ENCODE data around the gene KAT6B.

Gene KAT6B

DNA sequence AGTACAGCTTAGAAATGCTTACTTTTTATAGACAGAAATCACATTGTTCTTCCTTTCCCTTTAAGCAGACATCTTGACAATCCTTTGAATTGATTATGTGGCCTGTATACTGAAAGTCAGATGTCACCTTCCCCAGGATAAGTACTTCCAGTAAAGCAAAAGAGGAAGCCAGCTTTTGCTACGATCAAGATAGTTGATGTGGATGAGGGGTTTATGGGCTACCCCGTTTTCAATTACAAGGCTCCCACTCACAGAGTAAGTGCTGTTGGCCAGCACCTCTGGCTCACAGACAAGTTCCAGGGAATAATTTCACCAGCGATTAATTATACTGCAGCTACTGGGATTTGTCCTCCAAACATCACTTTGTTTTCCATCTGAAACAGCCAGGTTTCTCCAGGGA is 189.9 kb downstream of the KAT6B start:
- no peak overlapping the region for H3K4me3 ChIP-seq (ENCODE audit: low read depth, low read length)
- TF ChIP-seq, protein P1, sequence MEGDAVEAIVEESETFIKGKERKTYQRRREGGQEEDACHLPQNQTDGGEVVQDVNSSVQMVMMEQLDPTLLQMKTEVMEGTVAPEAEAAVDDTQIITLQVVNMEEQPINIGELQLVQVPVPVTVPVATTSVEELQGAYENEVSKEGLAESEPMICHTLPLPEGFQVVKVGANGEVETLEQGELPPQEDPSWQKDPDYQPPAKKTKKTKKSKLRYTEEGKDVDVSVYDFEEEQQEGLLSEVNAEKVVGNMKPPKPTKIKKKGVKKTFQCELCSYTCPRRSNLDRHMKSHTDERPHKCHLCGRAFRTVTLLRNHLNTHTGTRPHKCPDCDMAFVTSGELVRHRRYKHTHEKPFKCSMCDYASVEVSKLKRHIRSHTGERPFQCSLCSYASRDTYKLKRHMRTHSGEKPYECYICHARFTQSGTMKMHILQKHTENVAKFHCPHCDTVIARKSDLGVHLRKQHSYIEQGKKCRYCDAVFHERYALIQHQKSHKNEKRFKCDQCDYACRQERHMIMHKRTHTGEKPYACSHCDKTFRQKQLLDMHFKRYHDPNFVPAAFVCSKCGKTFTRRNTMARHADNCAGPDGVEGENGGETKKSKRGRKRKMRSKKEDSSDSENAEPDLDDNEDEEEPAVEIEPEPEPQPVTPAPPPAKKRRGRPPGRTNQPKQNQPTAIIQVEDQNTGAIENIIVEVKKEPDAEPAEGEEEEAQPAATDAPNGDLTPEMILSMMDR (IDR thresholded peaks at IDR 0.05; ENCODE audit: borderline replicate concordance, insufficient read depth, low read depth, low read length): no peak

DNA sequence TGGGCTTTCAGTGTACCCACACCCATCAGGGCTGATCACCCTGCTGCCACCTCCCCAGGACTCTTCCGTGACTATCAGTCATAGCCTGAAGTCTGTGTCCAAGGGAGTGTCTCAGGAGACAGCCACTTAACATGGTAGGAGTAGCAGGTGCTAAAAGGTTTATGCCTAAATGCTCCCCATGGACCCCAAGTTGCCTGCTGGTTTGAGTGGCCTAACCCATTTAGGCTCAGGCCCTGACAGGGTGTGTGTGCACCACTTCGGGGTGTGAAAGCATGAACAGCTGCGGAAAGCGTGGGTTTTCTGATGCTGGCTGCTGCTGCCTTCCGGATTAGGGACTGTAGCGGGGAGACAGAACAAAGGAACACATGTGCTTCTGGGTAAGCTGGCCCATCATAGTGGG is 191.9 kb downstream of the KAT6B start:
- TF ChIP-seq, protein P1 (IDR thresholded peaks at IDR 0.05; ENCODE audit: borderline replicate concordance, insufficient read depth, low read depth, low read length): no peak
- H3K4me3 ChIP-seq (ENCODE audit: low read depth, low read length): no peak overlapping the region

- TF ChIP-seq, protein P1 (IDR thresholded peaks at IDR 0.05; ENCODE audit: borderline replicate concordance, insufficient read depth, low read depth, low read length): no peak
- H3K4me3 ChIP-seq (ENCODE audit: low read depth, low read length): no peak overlapping the region
Observed at GRCh38 chr10:75018686-75019307, 192.4 kb downstream of the KAT6B start.

DNA sequence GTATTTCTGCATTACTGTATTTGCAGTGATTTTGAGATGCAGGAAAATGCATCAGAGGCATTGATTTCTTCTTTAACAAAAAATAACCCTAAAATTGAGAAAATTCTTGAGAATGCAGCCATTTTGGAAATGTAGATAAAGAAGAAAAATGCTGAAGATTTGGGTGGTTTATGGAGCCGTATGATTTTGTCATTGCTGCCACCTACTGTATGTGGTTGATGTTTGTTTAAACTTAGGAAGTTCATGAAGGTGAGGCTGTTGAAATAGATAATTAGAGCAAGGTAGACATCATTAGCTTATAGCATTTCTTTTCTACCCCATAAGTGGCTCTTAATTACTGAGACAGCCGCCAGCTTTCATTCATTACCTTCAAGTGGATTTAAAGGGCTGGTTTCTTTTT is 193.0 kb downstream of the KAT6B start:
- H3K4me3 ChIP-seq (ENCODE audit: low read depth, low read length): no peak overlapping the region
- TF ChIP-seq, protein P1 (IDR thresholded peaks at IDR 0.05; ENCODE audit: borderline replicate concordance, insufficient read depth, low read depth, low read length): peak; percentile 34; the same call in 1 of the 2 replicates

DNA sequence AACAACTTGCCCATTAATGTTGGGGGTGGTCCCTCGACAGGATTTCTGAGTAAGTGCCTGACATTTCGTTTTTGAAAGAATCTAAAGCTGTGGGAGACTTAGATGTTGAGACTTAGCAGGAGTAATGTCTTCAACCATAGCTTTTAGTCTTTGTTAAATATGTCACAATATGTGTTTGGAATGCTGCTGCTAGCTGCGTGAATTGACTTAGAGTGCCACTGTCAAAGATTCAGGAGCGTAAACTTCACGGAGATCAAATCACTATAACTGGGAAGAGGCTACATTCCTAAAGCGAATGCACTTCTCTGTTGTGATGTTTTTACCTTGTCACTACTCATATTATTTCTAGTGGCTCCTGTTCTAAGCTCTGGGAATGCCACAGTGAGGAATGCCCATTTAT is 193.8 kb downstream of the KAT6B start:
- no peak overlapping the region for H3K4me3 ChIP-seq (ENCODE audit: low read depth, low read length)
- TF ChIP-seq, protein P1 (IDR thresholded peaks at IDR 0.05; ENCODE audit: borderline replicate concordance, insufficient read depth, low read depth, low read length): no peak

- H3K4me3 ChIP-seq (ENCODE audit: low read depth, low read length): no peak overlapping the region
- TF ChIP-seq, protein P1 (IDR thresholded peaks at IDR 0.05; ENCODE audit: borderline replicate concordance, insufficient read depth, low read depth, low read length): no peak
Observed at GRCh38 chr10:75021379-75022249, 195.2 kb downstream of the KAT6B start.

DNA sequence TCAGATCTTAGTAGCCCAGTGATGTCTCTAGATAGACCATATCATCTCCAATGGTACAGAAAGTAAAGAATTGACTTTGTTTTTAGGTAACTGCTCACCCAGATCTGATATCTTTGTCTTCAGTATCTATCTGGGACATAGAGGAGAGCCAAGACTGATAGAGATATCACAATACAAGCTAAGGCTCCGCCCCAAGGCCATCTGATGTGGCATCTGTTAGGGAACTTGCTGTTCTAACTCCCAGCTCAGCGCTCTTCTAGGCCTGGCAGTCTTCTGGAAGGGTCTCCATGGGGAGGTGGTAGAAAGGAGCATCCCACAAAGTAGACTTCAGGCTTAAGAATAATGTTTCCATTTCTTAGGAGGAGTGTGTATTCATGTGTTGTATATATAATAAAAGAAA is 196.7 kb downstream of the KAT6B start:
- no peak overlapping the region for H3K4me3 ChIP-seq (ENCODE audit: low read depth, low read length)
- TF ChIP-seq, protein P1 (IDR thresholded peaks at IDR 0.05; ENCODE audit: borderline replicate concordance, insufficient read depth, low read depth, low read length): no peak

All from GM12875 (cell line).